Measurements from ENCODE around the gene UNC5CL. TPM values are rescaled to one million over a fixed set of nuclear protein-coding genes. Genes with fewer than 3 reads are reported as not detected.
A peak's percentile ranks its signal among the peaks of the same experiment; 100 is the strongest.

UNC5CL gene
- total RNA-seq, 1 experiment from 2014 or later = 4.5 TPM

- Mint-ChIP-seq H3K4me1 (peaks cover 64% of the 10 kb centered on the region), H3K9me3 (0 out of 2 replicates have a peak, but pooled peaks cover 4% of the 10 kb centered on the region), H3K4me3 (no peak overlapping the region), H3K27ac (no peak overlapping the region), H3K36me3 (no peaks in the 10 kb centered on the region), H3K27me3 (ENCODE audit: low read depth) (peaks cover 16% of the 10 kb centered on the region; the same call in 1 of the 2 replicates)
- ChIA-PET CTCF (interaction anchor here (0.6 to 4.6 kb wide), 19 partner anchors 9 to 1696 kb away, joined by 3 to 97 read pairs (median 4); no protein-coding TSS in a partner anchor), POLR2A (interaction anchor here (0.7 to 0.9 kb wide), 2 partner anchors 29 to 1916 kb away, joined by 3 to 6 read pairs; no protein-coding TSS in a partner anchor)
- ATAC-seq = no peak
- no peak for DNase-seq (ENCODE audit: low spot score)
- TF ChIP-seq STAT6 (CRISPR knock-in tag; conservative IDR thresholded peaks at IDR 0.05; ENCODE audit: low read depth) = no peak
- TF ChIP-seq FOXK1 (CRISPR knock-in tag; IDR thresholded peaks at IDR 0.05) = no peak
- no peak for TF ChIP-seq ETV6 (CRISPR knock-in tag; IDR thresholded peaks at IDR 0.05)
Measured at GRCh38 chr6:40998661-40999060, 40.4 kb downstream of the UNC5CL start.

DNA sequence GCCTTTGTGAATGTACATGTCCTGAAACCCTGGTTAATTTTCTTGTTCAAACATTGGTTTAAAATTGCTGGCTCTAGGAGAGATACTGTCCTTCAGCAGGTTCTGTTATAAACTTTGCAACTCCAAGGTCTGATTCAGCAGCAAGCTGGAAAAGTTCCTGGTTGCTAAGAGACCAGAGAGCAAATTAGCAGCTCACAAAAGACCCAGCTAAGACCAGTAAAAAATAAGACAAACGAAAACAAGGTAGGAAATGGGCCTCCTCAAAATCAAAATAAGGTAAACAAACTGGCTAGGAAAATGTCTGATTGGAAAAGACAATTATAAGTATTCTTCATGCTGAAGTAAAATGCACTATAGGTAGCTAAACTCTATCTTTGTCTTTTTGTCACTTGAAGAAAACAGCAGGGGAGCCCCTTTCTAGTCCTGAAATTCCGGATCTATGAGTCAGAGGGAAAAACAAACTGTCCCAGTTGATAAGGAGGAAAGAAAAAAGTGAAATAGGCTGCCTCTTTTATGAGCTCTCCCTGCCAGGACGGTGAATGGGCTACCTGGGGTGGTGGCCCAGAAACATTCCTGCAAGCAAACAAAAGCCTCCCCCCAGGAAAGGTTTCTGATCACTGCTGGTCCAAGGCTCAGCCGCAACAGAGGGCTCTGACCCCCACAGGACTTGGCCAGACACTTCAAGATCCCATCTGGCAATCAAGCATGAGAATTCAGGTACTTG, 41.6 kb downstream of the UNC5CL start:
- ATAC-seq = peak; percentile 75
- H3K27me3 Mint-ChIP-seq (ENCODE audit: low read depth) = peaks cover 11% of the 10 kb centered on the region; the same call in 1 of the 2 replicates
- H3K27ac Mint-ChIP-seq = peak overlapping the region; percentile 95
- ChIA-PET POLR2A (no interaction called here), CTCF (interaction anchor here (0.6 to 4.6 kb wide), 18 partner anchors 15 to 1694 kb away, joined by 3 to 97 read pairs (median 4); partner anchors contain the start of gene UNC5CL)
- peaks cover 67% of the 10 kb centered on the region for H3K4me1 Mint-ChIP-seq
- TF ChIP-seq ZNF423 (CRISPR knock-in tag; IDR thresholded peaks at IDR 0.05) = peak; percentile 91
- no peak for TF ChIP-seq ZNF671 (CRISPR knock-in tag; IDR thresholded peaks at IDR 0.05)
- peak; percentile 37; the same call in 1 of the 2 replicates for TF ChIP-seq FOXP4 (CRISPR knock-in tag; IDR thresholded peaks at IDR 0.05)
- TF ChIP-seq, protein P1, sequence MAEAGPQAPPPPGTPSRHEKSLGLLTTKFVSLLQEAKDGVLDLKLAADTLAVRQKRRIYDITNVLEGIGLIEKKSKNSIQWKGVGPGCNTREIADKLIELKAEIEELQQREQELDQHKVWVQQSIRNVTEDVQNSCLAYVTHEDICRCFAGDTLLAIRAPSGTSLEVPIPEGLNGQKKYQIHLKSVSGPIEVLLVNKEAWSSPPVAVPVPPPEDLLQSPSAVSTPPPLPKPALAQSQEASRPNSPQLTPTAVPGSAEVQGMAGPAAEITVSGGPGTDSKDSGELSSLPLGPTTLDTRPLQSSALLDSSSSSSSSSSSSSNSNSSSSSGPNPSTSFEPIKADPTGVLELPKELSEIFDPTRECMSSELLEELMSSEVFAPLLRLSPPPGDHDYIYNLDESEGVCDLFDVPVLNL (CRISPR knock-in tag; IDR thresholded peaks at IDR 0.05; ENCODE audit: borderline replicate concordance, low read depth) = no peak
- 0 out of 2 replicates have a peak, but pooled peaks have one; percentile 48 for TF ChIP-seq FOXK1 (CRISPR knock-in tag; IDR thresholded peaks at IDR 0.05)
- peak; percentile 94 for TF ChIP-seq ZNF416 (CRISPR knock-in tag; IDR thresholded peaks at IDR 0.05)
- 0 out of 2 replicates have a peak, but pooled peaks cover 4% of the 10 kb centered on the region for H3K9me3 Mint-ChIP-seq
- H3K4me3 Mint-ChIP-seq = peak overlapping the region; percentile 35
- H3K36me3 Mint-ChIP-seq = no peaks in the 10 kb centered on the region
- peak; percentile 70 for DNase-seq (ENCODE audit: low spot score)

DNA sequence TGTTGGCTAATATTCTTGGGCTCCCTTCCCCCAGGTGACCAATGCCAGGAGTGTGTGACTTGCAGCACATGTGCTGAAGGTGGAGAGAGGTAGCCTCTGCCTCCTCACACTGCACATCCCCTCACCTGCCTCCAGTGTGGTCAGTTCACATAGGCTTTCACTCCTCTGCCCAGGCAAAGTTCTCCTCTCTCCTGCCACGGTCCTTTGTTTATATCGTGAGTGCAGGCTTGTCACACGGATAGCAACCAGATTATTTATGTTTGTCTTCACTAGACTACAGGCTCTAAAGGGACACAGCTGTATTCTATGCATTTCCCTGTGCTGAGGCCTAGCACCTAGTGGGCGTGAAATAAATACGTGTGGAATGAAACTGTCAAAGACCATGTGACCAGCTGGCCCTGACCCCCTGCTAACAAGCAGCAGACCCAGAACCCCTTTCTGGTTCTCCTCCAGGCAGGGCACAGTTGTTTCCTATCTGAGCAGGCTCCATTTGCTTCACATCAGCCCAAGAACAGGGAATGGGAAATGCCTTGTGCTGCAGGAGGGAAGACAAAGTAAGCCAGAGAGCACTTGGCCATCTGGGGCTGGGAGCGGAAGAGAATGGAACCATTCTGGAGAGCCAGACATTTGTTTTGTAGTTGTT, 42.3 kb downstream of the UNC5CL start:
- H3K27me3 Mint-ChIP-seq (ENCODE audit: low read depth) = peaks cover 13% of the 10 kb centered on the region
- ChIA-PET CTCF (interaction anchor here (0.6 to 4.6 kb wide), 12 partner anchors 14 to 185 kb away, joined by 3 to 97 read pairs (median 5); partner anchors contain the start of gene UNC5CL), POLR2A (no interaction called here)
- H3K4me3 Mint-ChIP-seq = peak overlapping the region; percentile 35
- DNase-seq (ENCODE audit: low spot score) (no peak), ATAC-seq (peak; percentile 32)
- peak overlapping the region; percentile 95 for H3K27ac Mint-ChIP-seq
- H3K4me1 Mint-ChIP-seq = peaks cover 63% of the 10 kb centered on the region
- 0 out of 2 replicates have a peak, but pooled peaks cover 2% of the 10 kb centered on the region for H3K9me3 Mint-ChIP-seq
- no peak for TF ChIP-seq E2F1 (CRISPR knock-in tag; IDR thresholded peaks at IDR 0.05)
- TF ChIP-seq, protein P2, sequence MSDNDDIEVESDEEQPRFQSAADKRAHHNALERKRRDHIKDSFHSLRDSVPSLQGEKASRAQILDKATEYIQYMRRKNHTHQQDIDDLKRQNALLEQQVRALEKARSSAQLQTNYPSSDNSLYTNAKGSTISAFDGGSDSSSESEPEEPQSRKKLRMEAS (CRISPR knock-in tag; IDR thresholded peaks at IDR 0.05) = peak; percentile 44; the same call in 1 of the 2 replicates
- TF ChIP-seq, protein P3, sequence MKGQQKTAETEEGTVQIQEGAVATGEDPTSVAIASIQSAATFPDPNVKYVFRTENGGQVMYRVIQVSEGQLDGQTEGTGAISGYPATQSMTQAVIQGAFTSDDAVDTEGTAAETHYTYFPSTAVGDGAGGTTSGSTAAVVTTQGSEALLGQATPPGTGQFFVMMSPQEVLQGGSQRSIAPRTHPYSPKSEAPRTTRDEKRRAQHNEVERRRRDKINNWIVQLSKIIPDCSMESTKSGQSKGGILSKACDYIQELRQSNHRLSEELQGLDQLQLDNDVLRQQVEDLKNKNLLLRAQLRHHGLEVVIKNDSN (CRISPR knock-in tag; IDR thresholded peaks at IDR 0.05) = 0 out of 2 replicates have a peak, but pooled peaks have one; percentile 39
- no peak for TF ChIP-seq ELF4 (CRISPR knock-in tag; IDR thresholded peaks at IDR 0.05; ENCODE audit: low read depth)
- TF ChIP-seq, protein P4, sequence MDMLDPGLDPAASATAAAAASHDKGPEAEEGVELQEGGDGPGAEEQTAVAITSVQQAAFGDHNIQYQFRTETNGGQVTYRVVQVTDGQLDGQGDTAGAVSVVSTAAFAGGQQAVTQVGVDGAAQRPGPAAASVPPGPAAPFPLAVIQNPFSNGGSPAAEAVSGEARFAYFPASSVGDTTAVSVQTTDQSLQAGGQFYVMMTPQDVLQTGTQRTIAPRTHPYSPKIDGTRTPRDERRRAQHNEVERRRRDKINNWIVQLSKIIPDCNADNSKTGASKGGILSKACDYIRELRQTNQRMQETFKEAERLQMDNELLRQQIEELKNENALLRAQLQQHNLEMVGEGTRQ (CRISPR knock-in tag; IDR thresholded peaks at IDR 0.05) = peak; percentile 44; the same call in 1 of the 2 replicates
- TF ChIP-seq, protein P5, sequence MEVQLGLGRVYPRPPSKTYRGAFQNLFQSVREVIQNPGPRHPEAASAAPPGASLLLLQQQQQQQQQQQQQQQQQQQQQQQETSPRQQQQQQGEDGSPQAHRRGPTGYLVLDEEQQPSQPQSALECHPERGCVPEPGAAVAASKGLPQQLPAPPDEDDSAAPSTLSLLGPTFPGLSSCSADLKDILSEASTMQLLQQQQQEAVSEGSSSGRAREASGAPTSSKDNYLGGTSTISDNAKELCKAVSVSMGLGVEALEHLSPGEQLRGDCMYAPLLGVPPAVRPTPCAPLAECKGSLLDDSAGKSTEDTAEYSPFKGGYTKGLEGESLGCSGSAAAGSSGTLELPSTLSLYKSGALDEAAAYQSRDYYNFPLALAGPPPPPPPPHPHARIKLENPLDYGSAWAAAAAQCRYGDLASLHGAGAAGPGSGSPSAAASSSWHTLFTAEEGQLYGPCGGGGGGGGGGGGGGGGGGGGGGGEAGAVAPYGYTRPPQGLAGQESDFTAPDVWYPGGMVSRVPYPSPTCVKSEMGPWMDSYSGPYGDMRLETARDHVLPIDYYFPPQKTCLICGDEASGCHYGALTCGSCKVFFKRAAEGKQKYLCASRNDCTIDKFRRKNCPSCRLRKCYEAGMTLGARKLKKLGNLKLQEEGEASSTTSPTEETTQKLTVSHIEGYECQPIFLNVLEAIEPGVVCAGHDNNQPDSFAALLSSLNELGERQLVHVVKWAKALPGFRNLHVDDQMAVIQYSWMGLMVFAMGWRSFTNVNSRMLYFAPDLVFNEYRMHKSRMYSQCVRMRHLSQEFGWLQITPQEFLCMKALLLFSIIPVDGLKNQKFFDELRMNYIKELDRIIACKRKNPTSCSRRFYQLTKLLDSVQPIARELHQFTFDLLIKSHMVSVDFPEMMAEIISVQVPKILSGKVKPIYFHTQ (CRISPR knock-in tag; IDR thresholded peaks at IDR 0.05) = 0 out of 2 replicates have a peak, but pooled peaks have one; percentile 18
- no peaks in the 10 kb centered on the region for H3K36me3 Mint-ChIP-seq

All from WTC11 (cell line).